ENCODE results near the gene WDFY1. TPM values are rescaled to one million over a fixed set of nuclear protein-coding genes. Genes with fewer than 3 reads are reported as not detected.

WDFY1 gene
- total RNA-seq, 1 donor from 2014 or later, result 55.2 TPM

GRCh38 chr2:223930103-223930976 lies 14.8 kb downstream of the WDFY1 start:
- DNase-seq (ENCODE audit: low spot score), result peak; percentile 52

GRCh38 chr2:223929571-223930102 lies 15.5 kb downstream of the WDFY1 start:
- no peak for DNase-seq (ENCODE audit: low spot score)

- no peak for DNase-seq (ENCODE audit: low spot score)
Observed at GRCh38 chr2:223928113-223929006, 16.8 kb downstream of the WDFY1 start.

- no peak for DNase-seq (ENCODE audit: low spot score)
Observed at GRCh38 chr2:223925106-223925505, 20.0 kb downstream of the WDFY1 start.

GRCh38 chr2:223923976-223924375 lies 21.2 kb downstream of the WDFY1 start:
- DNase-seq (ENCODE audit: low spot score), result no peak

GRCh38 chr2:223922308-223922707 lies 22.8 kb downstream of the WDFY1 start:
- DNase-seq (ENCODE audit: low spot score), result no peak

- DNase-seq (ENCODE audit: low spot score), result no peak
Observed at GRCh38 chr2:223921204-223921603, 23.9 kb downstream of the WDFY1 start.

GRCh38 chr2:223920109-223920508 lies 25.0 kb downstream of the WDFY1 start:
- DNase-seq (ENCODE audit: low spot score), result no peak

GRCh38 chr2:223918671-223919134 lies 26.4 kb downstream of the WDFY1 start:
- DNase-seq (ENCODE audit: low spot score), result no peak

- no peak for DNase-seq (ENCODE audit: low spot score)
Observed at GRCh38 chr2:223916181-223916920, 28.8 kb downstream of the WDFY1 start.

GRCh38 chr2:223915071-223915470 lies 30.1 kb downstream of the WDFY1 start:
- DNase-seq (ENCODE audit: low spot score), result no peak

- no peak for DNase-seq (ENCODE audit: low spot score)
Observed at GRCh38 chr2:223914324-223914723, 30.8 kb downstream of the WDFY1 start.

GRCh38 chr2:223909001-223909741 lies 36.0 kb downstream of the WDFY1 start:
- DNase-seq (ENCODE audit: low spot score), result no peak

- no peak for DNase-seq (ENCODE audit: low spot score)
Observed at GRCh38 chr2:223908304-223908998, 36.7 kb downstream of the WDFY1 start.

- no peak for DNase-seq (ENCODE audit: low spot score)
Observed at GRCh38 chr2:223905996-223906395, 39.1 kb downstream of the WDFY1 start.

GRCh38 chr2:223901854-223902253 lies 43.3 kb downstream of the WDFY1 start:
- DNase-seq (ENCODE audit: low spot score), result no peak

- DNase-seq (ENCODE audit: low spot score), result no peak
Observed at GRCh38 chr2:223901311-223901710, 43.8 kb downstream of the WDFY1 start.

- DNase-seq (ENCODE audit: low spot score), result no peak
Observed at GRCh38 chr2:223900531-223900930, 44.6 kb downstream of the WDFY1 start.

- no peak for DNase-seq (ENCODE audit: low spot score)
Observed at GRCh38 chr2:223900066-223900465, 45.1 kb downstream of the WDFY1 start.

GRCh38 chr2:223897669-223898330 lies 47.3 kb downstream of the WDFY1 start:
- DNase-seq (ENCODE audit: low spot score), result no peak

Data from ureter (tissue), 1 donor.